HepG2 (cell line): ENCODE results near the gene COL5A1. TPM values are rescaled to one million over a fixed set of nuclear protein-coding genes. Genes with fewer than 3 reads are reported as not detected.

ENCODE experiments used
- ATAC-seq: fragments of 200-7000 bp; cut with Tn5 transposase; 3 replicates; pipeline ENCODE4 v1.9.1; 2020; ENCODE audit warnings: mild to moderate bottlenecking, moderate library complexity
- BruUV-seq: library from RNA; stranded (reverse); fragments of 400-500 nt; replicated peaks from 2 replicates; lab custom pipeline; 2021; lab: Mats Ljungman, UMichigan
- CTCF ChIA-PET: fragments of 300-600 bp; formaldehyde crosslinking; extraction: SDS; loops from one replicate; lab custom pipeline; 2021; ENCODE audit warnings: low total read pairs, inconsistent platforms, low intra/inter-chr PET ratio; lab: Yijun Ruan, JAX
- POLR2A ChIA-PET: fragments of 350-600 bp; sonication (Branson Sonifier 250); formaldehyde crosslinking; loops from one replicate; lab custom pipeline; 2020; ENCODE audit warnings: antibody characterized with exemption, inconsistent platforms; lab: Yijun Ruan, JAX
- DNase-seq: peaks from one replicate; pipeline ENCODE4 v3.0.0-alpha.2; 2015; ENCODE audit warnings: low spot score
- FAIRE-seq: peaks from 3 replicates; lab custom pipeline; 2011; peaks lifted over from hg19 to GRCh38; lab: Jason Lieb, UNC
- H2AFZ ChIP-seq: one replicate; pipeline ENCODE4 v1.6.1; 2011; ENCODE audit warnings: low read length, inconsistent platforms
- H3K27ac ChIP-seq: fragments of 300-600 bp; 3 replicates; pipeline ENCODE4 v1.8.0; 2011; ENCODE audit warnings: mixed run types, mild to moderate bottlenecking, mixed read lengths, low read length, inconsistent platforms; ENCODE audit not compliant: insufficient read depth; ENCODE audit errors: extremely low read length
- H3K27me3 ChIP-seq, 2 experiments: fragments of 200-600 bp in 1 of 2; 2 replicates in 1 of 2; 3 replicates in 1 of 2; pipeline versions ENCODE4 v1.6.0 to v1.8.0; 2011; ENCODE audit warnings: low read length in 2 of 2, mild to moderate bottlenecking in 2 of 2, moderate library complexity in 2 of 2, inconsistent platforms in 1 of 2; ENCODE audit not compliant: insufficient read depth in 2 of 2, control insufficient read depth in 1 of 2
- H3K36me3 ChIP-seq, 2 experiments: fragments of 200-600 bp in 1 of 2; replicated peaks in 1 of 2; 2 replicates in 1 of 2; 3 replicates in 1 of 2; pipeline versions ENCODE4 v1.5.1 to v1.8.0; 2011; ENCODE audit warnings: low read length in 2 of 2, inconsistent platforms in 1 of 2; ENCODE audit not compliant: insufficient read depth in 2 of 2, control insufficient read depth in 1 of 2
- H3K4me1 ChIP-seq: 2 replicates; pipeline ENCODE4 v1.5.1; 2012; ENCODE audit warnings: low read length, inconsistent platforms; ENCODE audit not compliant: insufficient read depth
- H3K4me2 ChIP-seq: 2 replicates; pipeline ENCODE4 v1.6.0; 2011; ENCODE audit warnings: low read depth, low read length, inconsistent platforms
- H3K4me3 ChIP-seq, 3 experiments: fragments of 200-600 bp in 1 of 3; sonication (generic), shearing (Covaris generic) in 1 of 3; replicated peaks in 1 of 3; 2 replicates each; pipeline ENCODE4 v1.5.1; 2011 to 2016; ENCODE audit warnings: low read length in 3 of 3, inconsistent platforms in 2 of 3, low read depth in 2 of 3, mild to moderate bottlenecking in 2 of 3, control low read depth in 1 of 3, mixed read lengths in 1 of 3; ENCODE audit not compliant: insufficient read depth in 1 of 3
- H3K79me2 ChIP-seq: one replicate; pipeline ENCODE4 v1.6.1; 2011; ENCODE audit warnings: low read length, inconsistent platforms; ENCODE audit not compliant: insufficient read depth
- H3K9ac ChIP-seq: 2 replicates; pipeline ENCODE4 v1.6.0; 2011; ENCODE audit warnings: mild to moderate bottlenecking, low read depth, low read length, inconsistent platforms; ENCODE audit not compliant: insufficient read depth
- H3K9me3 ChIP-seq: 2 replicates; pipeline ENCODE4 v1.5.1; 2012; ENCODE audit warnings: mild to moderate bottlenecking, low read length
- H4K20me1 ChIP-seq: 2 replicates; pipeline ENCODE4 v1.6.0; 2011; ENCODE audit warnings: inconsistent platforms, mild to moderate bottlenecking, low read length, moderate library complexity; ENCODE audit not compliant: insufficient read depth
- ATF6 ChIP-seq: sonication (generic); formaldehyde crosslinking; conservative IDR thresholded peaks from 2 replicates; pipeline ENCODE4 v1.4.0; 2020; ENCODE audit warnings: missing genetic modification reagents
- CEBPG ChIP-seq: IDR thresholded peaks from 2 replicates; pipeline ENCODE4 v1.6.1; 2016
- HDAC1 ChIP-seq: sonication (generic); formaldehyde crosslinking; IDR thresholded peaks from 2 replicates; pipeline ENCODE4 v1.5.1; 2020; ENCODE audit warnings: mild to moderate bottlenecking, missing genetic modification reagents
- KDM1A ChIP-seq: IDR thresholded peaks from 2 replicates; pipeline ENCODE4 v1.6.1; 2016; ENCODE audit warnings: missing compliant biosample characterization
- MBD4 ChIP-seq: IDR thresholded peaks from 2 replicates; pipeline ENCODE4 v1.6.1; 2012; ENCODE audit warnings: low read length, inconsistent platforms, borderline replicate concordance
- POLR2AphosphoS5 ChIP-seq: IDR thresholded peaks from 2 replicates; pipeline ENCODE4 v1.6.1; 2012; ENCODE audit warnings: low read depth, low read length
- TP53 ChIP-seq: sonication (generic); formaldehyde crosslinking; conservative IDR thresholded peaks from 2 replicates; pipeline ENCODE4 v1.4.0; 2020; ENCODE audit warnings: missing genetic modification reagents
- ZNF703 ChIP-seq: sonication (generic); formaldehyde crosslinking; IDR thresholded peaks from 2 replicates; pipeline ENCODE4 v1.5.1; 2020; ENCODE audit warnings: missing genetic modification reagents, mild to moderate bottlenecking, moderate library complexity, borderline replicate concordance
- ZNF709 ChIP-seq: sonication (generic); formaldehyde crosslinking; IDR thresholded peaks from 2 replicates; pipeline ENCODE4 v1.5.0; 2020; ENCODE audit warnings: mild to moderate bottlenecking, missing genetic modification reagents
- ZNF746 ChIP-seq: sonication (generic); formaldehyde crosslinking; IDR thresholded peaks from 2 replicates; pipeline ENCODE4 v1.8.0; 2022; ENCODE audit warnings: mild to moderate bottlenecking, missing genetic modification reagents
- WGBS: methylation state at CpG from one replicate; pipeline ENCODE4 v1.1.6; 2017; ENCODE audit warnings: low lambda C conversion rate; 5-methylcytosine and 5-hydroxymethylcytosine counted together
- in situ Hi-C: cut with HindIII; loops from 2 replicates; pipeline ENCODE4 v1.10.0; 2017; ENCODE audit warnings: low pct_unique_long_range_greater_than_20kb; ENCODE audit not compliant: extremely low pct_ligation_motif_present
- intact Hi-C: fragments of 100-400 bp; cut with micrococcal nuclease; formaldehyde crosslinking; loops from one replicate; pipeline ENCODE4 v1.10.0; 2022; ENCODE audit not compliant: unreplicated experiment
- polyA plus RNA-seq, 8 experiments: library from polyadenylated mRNA; depleted of rRNA in 3 of 8; stranded (reverse) in 7 of 8; unstranded in 1 of 8; fragments of >200 nt; fragmentation: Illumina TruSeq in 4 of 8; extraction: Trizol in 4 of 8; gene quantifications; 2 replicates each; pipeline versions ENCODE4 v1.2.1 to v1.2.3, GENCODE V29; 2011 to 2016; ENCODE audit warnings: low read depth in 4 of 8, missing spikeins in 1 of 8, mixed read lengths in 1 of 8; ENCODE audit not compliant: insufficient read depth in 1 of 8
- total RNA-seq, 5 experiments: library from RNA; depleted of rRNA; stranded (reverse); fragments of >200 nt; fragmentation: Illumina TruSeq; extraction: Trizol; gene quantifications; 2 replicates each; pipeline ENCODE4 v1.2.3, GENCODE V29; 2016; ENCODE audit warnings: low read depth in 1 of 5

Gene COL5A1
- total and polyA plus RNA-seq, 2 of the 13 experiments (the other 11 are each of a cell fraction or from before 2014, with no cell fraction given): not detected

DNA sequence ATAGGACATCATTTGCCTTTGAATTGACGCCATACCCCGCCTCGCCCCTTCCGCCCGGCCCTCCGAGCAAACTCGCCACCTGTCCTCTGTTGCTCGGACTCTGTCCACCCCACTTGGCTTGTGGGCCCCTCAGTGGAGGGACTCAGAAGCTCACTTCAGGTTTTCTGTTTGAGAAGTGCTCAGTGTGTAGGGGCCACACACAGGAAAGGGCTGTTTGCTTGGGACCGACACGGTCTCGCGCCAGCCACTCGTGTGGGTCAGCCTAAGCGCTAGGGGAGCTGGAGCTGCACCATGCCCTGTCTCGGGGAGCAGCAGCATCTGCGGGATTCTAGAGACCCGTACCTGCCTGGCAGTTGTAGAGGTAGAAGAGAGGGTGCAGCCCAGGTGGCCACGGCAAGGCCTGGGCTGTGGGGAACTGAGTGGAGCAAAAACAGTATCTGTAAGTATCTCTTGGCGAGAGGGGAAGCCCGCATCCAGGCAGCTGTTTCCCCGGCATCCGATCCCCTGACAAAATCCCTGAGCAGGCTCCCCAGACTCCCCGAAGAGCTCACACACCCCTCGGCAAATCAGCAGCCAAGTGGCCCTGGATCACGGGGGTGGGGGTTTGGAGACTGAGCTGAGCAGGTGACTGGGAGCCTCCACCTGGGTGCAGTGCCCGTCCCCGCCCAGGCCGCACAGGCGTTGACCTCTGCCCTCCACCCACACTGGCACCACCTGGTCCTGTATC is 52.2 kb downstream of the COL5A1 start:
- DNase-seq (no peak), FAIRE-seq (no peak), ATAC-seq (no peak)
- POLR2A ChIA-PET: no interaction called here
- no peaks in the 10 kb centered on the region for H3K9me3 ChIP-seq
- no peak overlapping the region for H3K4me2 ChIP-seq
- intact Hi-C loops (no loop called here), in situ Hi-C loops (no loop called here)
- H3K79me2 ChIP-seq: no peaks in the 10 kb centered on the region
- H3K36me3 ChIP-seq: no peaks in the 10 kb centered on the region
- H3K4me1 ChIP-seq: no peaks in the 10 kb centered on the region
- CTCF ChIA-PET: no interaction called here
- H3K9ac ChIP-seq: no peak overlapping the region
- H2AFZ ChIP-seq: no peak overlapping the region
- TF ChIP-seq CEBPG (CRISPR knock-in tag) (no peak), POLR2AphosphoS5 (no peak), MBD4 (no peak), HDAC1 (CRISPR knock-in tag) (no peak), TP53 (CRISPR knock-in tag) (no peak), KDM1A (CRISPR knock-in tag) (no peak), ZNF703 (CRISPR knock-in tag) (no peak), ZNF709 (no peak)
- no peak overlapping the region for H3K4me3 ChIP-seq
- H4K20me1 ChIP-seq: no peaks in the 10 kb centered on the region; the same call in 1 of the 2 replicates
- H3K27ac ChIP-seq: no peak overlapping the region
- 69% methylated on average over 7 of the region's 29 CpGs for WGBS
- peaks cover 5 to 52% of the 10 kb centered on the region in 2 experiments; a peak in 4 of 5 replicates for H3K27me3 ChIP-seq
- no TSS peak for BruUV-seq

DNA sequence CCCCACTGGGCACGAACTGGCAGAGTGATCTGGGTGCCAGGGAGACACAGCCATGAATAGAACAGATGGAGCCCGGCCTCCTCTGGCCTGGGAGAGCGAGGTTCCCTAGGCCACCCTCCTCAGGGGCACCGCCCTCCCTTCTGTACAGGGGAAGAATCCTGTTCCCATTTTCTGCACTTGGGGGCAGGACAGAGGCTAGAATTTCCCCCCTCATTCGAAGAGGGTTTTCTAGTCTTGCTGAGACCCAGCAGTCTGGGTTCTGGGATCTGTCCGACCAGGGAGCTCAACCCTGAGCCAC is 52.7 kb downstream of the COL5A1 start:
- CTCF ChIA-PET: no interaction called here
- Histone ChIP-seq H3K9me3 (no peaks in the 10 kb centered on the region), H3K27ac (no peak overlapping the region), H4K20me1 (no peaks in the 10 kb centered on the region; the same call in 1 of the 2 replicates), H3K4me3 (no peak overlapping the region), H3K36me3 (no peaks in the 10 kb centered on the region), H3K9ac (no peak overlapping the region), H3K79me2 (no peaks in the 10 kb centered on the region), H3K4me1 (no peaks in the 10 kb centered on the region), H3K4me2 (no peak overlapping the region), H2AFZ (no peak overlapping the region), H3K27me3 (peaks cover 5 to 48% of the 10 kb centered on the region in 2 experiments; a peak in 4 of 5 replicates)
- POLR2A ChIA-PET: no interaction called here
- ATAC-seq: no peak
- intact Hi-C loops: no loop called here
- no peak for FAIRE-seq
- no TSS peak for BruUV-seq
- WGBS: no CpG with 5 or more reads among the region's 6 CpGs
- no peak for TF ChIP-seq ATF6 (CRISPR knock-in tag)
- no peak for TF ChIP-seq ZNF746 (CRISPR knock-in tag)
- in situ Hi-C loops: no loop called here
- DNase-seq: no peak
